HG03064 (cell line): ENCODE measurements around the gene ACR.

Experiments used
- ATAC-seq: cut with Tn5 transposase; IDR thresholded peaks from one replicate; pipeline ENCODE4 v1.9.1; 2021; ENCODE audit warnings: low read depth; ENCODE audit not compliant: unreplicated experiment

ACR gene

GRCh38 chr22:50702821-50703725, 34.9 kb upstream of the ACR start:
- no peak for ATAC-seq

- no peak for ATAC-seq
These were observed 34.1 kb upstream of the ACR start for GRCh38 chr22:50703726-50704509.

- ATAC-seq = no peak
These were observed 33.3 kb upstream of the ACR start for GRCh38 chr22:50704510-50705218.

- ATAC-seq = no peak
These were observed 32.7 kb upstream of the ACR start for GRCh38 chr22:50705219-50705691.

GRCh38 chr22:50705851-50706351, 32.1 kb upstream of the ACR start:
- ATAC-seq = no peak

- ATAC-seq = no peak
These were observed 31.4 kb upstream of the ACR start for GRCh38 chr22:50706481-50707125.

GRCh38 chr22:50708474-50708873, 29.5 kb upstream of the ACR start:
- ATAC-seq = no peak

- ATAC-seq = no peak
These were observed 29.0 kb upstream of the ACR start for GRCh38 chr22:50708996-50709395.

- ATAC-seq = no peak
These were observed 27.8 kb upstream of the ACR start for GRCh38 chr22:50710221-50710620.

GRCh38 chr22:50710886-50711285, 27.1 kb upstream of the ACR start:
- no peak for ATAC-seq

- no peak for ATAC-seq
These were observed 26.3 kb upstream of the ACR start for GRCh38 chr22:50711446-50712340.

- ATAC-seq = no peak
These were observed 25.5 kb upstream of the ACR start for GRCh38 chr22:50712341-50713007.

GRCh38 chr22:50713008-50713385, 25.0 kb upstream of the ACR start:
- ATAC-seq = no peak

- no peak for ATAC-seq
These were observed 24.4 kb upstream of the ACR start for GRCh38 chr22:50713571-50714056.

- ATAC-seq = no peak
These were observed 23.9 kb upstream of the ACR start for GRCh38 chr22:50714150-50714549.

- ATAC-seq = no peak
These were observed 23.3 kb upstream of the ACR start for GRCh38 chr22:50714631-50715179.

- ATAC-seq = no peak
These were observed 22.8 kb upstream of the ACR start for GRCh38 chr22:50715250-50715649.

GRCh38 chr22:50715776-50716175, 22.2 kb upstream of the ACR start:
- no peak for ATAC-seq
